HG03039 (cell line): ENCODE measurements around the gene STK35.
A peak's percentile ranks its signal among the peaks of the same experiment; 100 is the strongest.

Experiments
- ATAC-seq: cut with Tn5 transposase; IDR thresholded peaks from one replicate; pipeline ENCODE4 v1.9.1; 2021; ENCODE audit warnings: mild to moderate bottlenecking, moderate library complexity; ENCODE audit not compliant: unreplicated experiment

The STK35 gene

GRCh38 chr20:2103461-2104153 lies 2.0 kb downstream of the STK35 start:
- no peak for ATAC-seq

GRCh38 chr20:2104236-2104635 lies 2.6 kb downstream of the STK35 start:
- no peak for ATAC-seq

GRCh38 chr20:2108498-2108897 lies 6.9 kb downstream of the STK35 start:
- no peak for ATAC-seq

GRCh38 chr20:2108987-2109386 lies 7.4 kb downstream of the STK35 start:
- no peak for ATAC-seq

GRCh38 chr20:2109425-2110210 lies 8.0 kb downstream of the STK35 start:
- no peak for ATAC-seq

GRCh38 chr20:2112910-2113309 lies 11.3 kb downstream of the STK35 start:
- no peak for ATAC-seq

- ATAC-seq: no peak
These were observed 12.7 kb downstream of the STK35 start for GRCh38 chr20:2114127-2114959.

- ATAC-seq: no peak
These were observed 13.5 kb downstream of the STK35 start for GRCh38 chr20:2114990-2115681.

- ATAC-seq: no peak
These were observed 14.7 kb downstream of the STK35 start for GRCh38 chr20:2116170-2116940.

GRCh38 chr20:2118783-2119182 lies 17.2 kb downstream of the STK35 start:
- peak; percentile 59 for ATAC-seq

GRCh38 chr20:2122936-2123335 lies 21.3 kb downstream of the STK35 start:
- ATAC-seq: no peak

- ATAC-seq: no peak
These were observed 22.1 kb downstream of the STK35 start for GRCh38 chr20:2123720-2124119.

- ATAC-seq: no peak
These were observed 23.1 kb downstream of the STK35 start for GRCh38 chr20:2124564-2125213.

GRCh38 chr20:2125474-2126112 lies 24.0 kb downstream of the STK35 start:
- ATAC-seq: no peak

- no peak for ATAC-seq
These were observed 25.6 kb downstream of the STK35 start for GRCh38 chr20:2127238-2127637.

- no peak for ATAC-seq
These were observed 26.9 kb downstream of the STK35 start for GRCh38 chr20:2128542-2128941.

GRCh38 chr20:2130062-2130591 lies 28.5 kb downstream of the STK35 start:
- no peak for ATAC-seq

GRCh38 chr20:2130683-2131082 lies 29.1 kb downstream of the STK35 start:
- no peak for ATAC-seq

GRCh38 chr20:2131366-2131765 lies 29.7 kb downstream of the STK35 start:
- no peak for ATAC-seq
